ENCODE measurements around the gene RAMP2. TPM values are rescaled to one million over a fixed set of nuclear protein-coding genes. Genes with fewer than 3 reads are reported as not detected.

Gene RAMP2
- total and polyA plus RNA-seq, 8 donors = 8.6 to 20.0 (median 15.2) TPM; not detected in 3

- DNase-seq = peak in 1 of 2 donors; percentile 49
- 37 to 55% (median 42%) methylated on average over 3 of the region's 3 CpGs for WGBS, 5 donors
- H3K4me3 ChIP-seq = no peak overlapping the region
- TF ChIP-seq POLR2AphosphoS5 (IDR thresholded peaks at IDR 0.05) (no peak), POLR2A (IDR thresholded peaks at IDR 0.05) (no peak), EP300 (IDR thresholded peaks at IDR 0.05) (no peak), CTCF (IDR thresholded peaks at IDR 0.05) (no peak)
- peak overlapping the region in 3 of 5 donors; percentile 51 to 64 (median 60) for H3K27ac ChIP-seq
- peaks cover 0 to 35% (median 22%) of the 10 kb centered on the region in 4 donors for H3K4me1 ChIP-seq
- no peaks in the 10 kb centered on the region for H3K9me3 ChIP-seq
- intact Hi-C loops (cut with DNase I; ENCODE audit: low total_unique reads) = no loop called here
- H3K36me3 ChIP-seq = no peaks in the 10 kb centered on the region
- H3K27me3 ChIP-seq = no peaks in the 10 kb centered on the region
Measured at GRCh38 chr17:42750739-42751344, 10.2 kb upstream of the RAMP2 start.

GRCh38 chr17:42751628-42752027 is 9.4 kb upstream of the RAMP2 start:
- intact Hi-C loops (cut with DNase I; ENCODE audit: low total_unique reads) = no loop called here
- DNase-seq = peak in 1 of 2 donors; percentile 27
- Histone ChIP-seq H3K4me3 (no peak overlapping the region), H3K4me1 (peaks cover 0 to 35% (median 22%) of the 10 kb centered on the region in 4 donors), H3K36me3 (no peaks in the 10 kb centered on the region), H3K9me3 (no peaks in the 10 kb centered on the region), H3K27me3 (no peaks in the 10 kb centered on the region), H3K27ac (no peak overlapping the region)
- WGBS, 5 donors = 61 to 73% (median 68%) methylated on average over 7 of the region's 7 CpGs
- TF ChIP-seq CTCF (IDR thresholded peaks at IDR 0.05) (no peak), POLR2AphosphoS5 (IDR thresholded peaks at IDR 0.05) (no peak), EP300 (IDR thresholded peaks at IDR 0.05) (no peak), POLR2A (IDR thresholded peaks at IDR 0.05) (no peak)

GRCh38 chr17:42754782-42755181 is 6.2 kb upstream of the RAMP2 start:
- peak in 1 of 2 donors; percentile 9 for DNase-seq
- Histone ChIP-seq H3K4me1 (peaks cover 0 to 20% (median 10%) of the 10 kb centered on the region in 4 donors), H3K9me3 (no peaks in the 10 kb centered on the region), H3K27ac (no peak overlapping the region), H3K36me3 (no peaks in the 10 kb centered on the region), H3K4me3 (no peak overlapping the region), H3K27me3 (peaks cover 0 to 6% (median 0%) of the 10 kb centered on the region in 3 donors)
- WGBS, 5 donors = 78 to 91% (median 83%) methylated on average over 3 of the region's 3 CpGs
- intact Hi-C loops (cut with DNase I; ENCODE audit: low total_unique reads) = loop anchor here (5.0 kb wide), 1 partner anchor 32 kb away; no protein-coding TSS in a partner anchor
- TF ChIP-seq EP300 (IDR thresholded peaks at IDR 0.05) = no peak
- TF ChIP-seq CTCF (IDR thresholded peaks at IDR 0.05) = no peak
- TF ChIP-seq POLR2AphosphoS5 (IDR thresholded peaks at IDR 0.05) = no peak
- TF ChIP-seq POLR2A (IDR thresholded peaks at IDR 0.05) = no peak

- Histone ChIP-seq H3K36me3 (no peaks in the 10 kb centered on the region), H3K4me1 (peaks cover 18 to 30% (median 24%) of the 10 kb centered on the region in 4 donors), H3K4me3 (peak overlapping the region; percentile 55 to 58 (median 57)), H3K27ac (peak overlapping the region in 4 of 5 donors; percentile 52 to 73 (median 72)), H3K9me3 (no peaks in the 10 kb centered on the region), H3K27me3 (peaks cover 0 to 41% (median 19%) of the 10 kb centered on the region in 3 donors)
- peak in 1 of 2 donors; percentile 34 for DNase-seq
- 38 to 53% (median 52%) methylated on average over 10 to 11 of the region's 11 CpGs for WGBS, 5 donors
- TF ChIP-seq POLR2A (IDR thresholded peaks at IDR 0.05) (no peak), EP300 (IDR thresholded peaks at IDR 0.05) (no peak), POLR2AphosphoS5 (IDR thresholded peaks at IDR 0.05) (no peak), CTCF (IDR thresholded peaks at IDR 0.05) (no peak)
- intact Hi-C loops (cut with DNase I; ENCODE audit: low total_unique reads) = loop anchor here (5.0 kb wide), 1 partner anchor 38 kb away; no protein-coding TSS in a partner anchor
Measured at GRCh38 chr17:42759982-42760651, 910 bp upstream of the RAMP2 start.

Measured in stomach (tissue), 9 donors.